Fibroblast of the conjunctiva (primary cell): ENCODE measurements around the gene OPHN1.

ENCODE experiments used
- DNase-seq: peaks from one replicate; pipeline ENCODE4 v3.0.0-alpha.2; 2010; ENCODE audit warnings: low read depth

OPHN1 gene, protein sequence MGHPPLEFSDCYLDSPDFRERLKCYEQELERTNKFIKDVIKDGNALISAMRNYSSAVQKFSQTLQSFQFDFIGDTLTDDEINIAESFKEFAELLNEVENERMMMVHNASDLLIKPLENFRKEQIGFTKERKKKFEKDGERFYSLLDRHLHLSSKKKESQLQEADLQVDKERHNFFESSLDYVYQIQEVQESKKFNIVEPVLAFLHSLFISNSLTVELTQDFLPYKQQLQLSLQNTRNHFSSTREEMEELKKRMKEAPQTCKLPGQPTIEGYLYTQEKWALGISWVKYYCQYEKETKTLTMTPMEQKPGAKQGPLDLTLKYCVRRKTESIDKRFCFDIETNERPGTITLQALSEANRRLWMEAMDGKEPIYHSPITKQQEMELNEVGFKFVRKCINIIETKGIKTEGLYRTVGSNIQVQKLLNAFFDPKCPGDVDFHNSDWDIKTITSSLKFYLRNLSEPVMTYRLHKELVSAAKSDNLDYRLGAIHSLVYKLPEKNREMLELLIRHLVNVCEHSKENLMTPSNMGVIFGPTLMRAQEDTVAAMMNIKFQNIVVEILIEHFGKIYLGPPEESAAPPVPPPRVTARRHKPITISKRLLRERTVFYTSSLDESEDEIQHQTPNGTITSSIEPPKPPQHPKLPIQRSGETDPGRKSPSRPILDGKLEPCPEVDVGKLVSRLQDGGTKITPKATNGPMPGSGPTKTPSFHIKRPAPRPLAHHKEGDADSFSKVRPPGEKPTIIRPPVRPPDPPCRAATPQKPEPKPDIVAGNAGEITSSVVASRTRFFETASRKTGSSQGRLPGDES

DNA sequence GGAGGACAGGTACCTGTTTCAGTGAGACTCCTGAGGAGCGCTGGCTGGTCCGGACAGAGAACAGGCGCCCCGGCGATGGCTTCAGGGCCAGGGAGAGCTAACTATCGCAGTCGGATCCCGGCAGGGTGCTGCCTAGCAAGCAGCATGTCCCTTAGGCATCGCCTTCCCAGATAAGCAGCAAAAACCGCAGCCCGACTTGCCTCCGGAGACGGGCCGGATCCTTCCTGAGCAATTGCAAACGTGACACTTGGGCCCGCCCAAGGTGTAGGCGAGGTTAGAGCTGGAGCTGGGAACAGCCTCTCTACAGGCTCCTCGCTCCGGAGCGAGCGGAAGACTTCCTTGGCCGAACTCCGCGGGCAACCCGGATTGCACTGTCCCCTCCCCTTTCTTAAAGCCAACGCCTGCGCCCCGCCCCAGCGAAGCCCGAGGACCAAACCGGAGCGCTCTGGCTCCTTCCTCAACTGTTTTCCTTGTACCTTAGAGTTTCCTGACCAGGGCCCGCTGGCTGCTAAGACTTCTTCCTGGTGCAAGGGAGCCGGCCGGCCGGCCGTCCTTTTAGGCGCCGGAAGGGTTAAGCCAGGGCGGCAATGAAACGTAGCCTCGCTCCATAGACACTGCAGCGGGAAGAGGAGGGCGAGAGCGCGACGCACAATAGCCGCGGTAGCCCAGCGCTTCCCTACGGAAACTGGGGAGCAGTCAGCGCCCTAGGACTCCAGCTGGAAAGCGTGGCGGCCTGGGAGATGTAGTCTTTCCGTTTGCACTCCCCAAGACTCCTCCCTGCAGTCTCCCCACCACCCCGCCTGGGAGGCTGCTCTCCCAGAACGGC, at the start of gene OPHN1:
TSS of gene OPHN1 (minus strand) at position 341 of the 826 bp plus-strand sequence. CDS start 475 bp downstream, outside the sequence.
- peak; percentile 57 for DNase-seq

DNA sequence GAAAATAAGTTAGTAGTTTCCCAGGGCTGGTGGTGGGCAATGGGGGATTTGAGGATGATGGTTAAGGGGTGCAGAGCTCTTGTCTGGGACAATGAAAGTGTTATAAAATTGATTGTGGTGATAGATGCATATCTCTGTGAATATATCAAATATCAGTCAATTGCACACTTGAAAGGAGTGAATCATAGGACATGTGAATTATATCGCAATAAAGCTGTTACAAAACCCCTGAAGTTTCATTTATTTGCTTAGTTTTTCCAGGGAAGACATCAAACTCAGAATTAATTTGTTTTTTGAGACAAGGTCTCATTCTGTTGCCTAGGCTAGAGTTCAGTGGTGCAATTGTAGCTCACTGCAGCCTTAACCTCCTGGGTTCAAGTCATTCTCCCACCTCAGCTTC, 47.7 kb upstream of the OPHN1 start:
- DNase-seq, result no peak

DNA sequence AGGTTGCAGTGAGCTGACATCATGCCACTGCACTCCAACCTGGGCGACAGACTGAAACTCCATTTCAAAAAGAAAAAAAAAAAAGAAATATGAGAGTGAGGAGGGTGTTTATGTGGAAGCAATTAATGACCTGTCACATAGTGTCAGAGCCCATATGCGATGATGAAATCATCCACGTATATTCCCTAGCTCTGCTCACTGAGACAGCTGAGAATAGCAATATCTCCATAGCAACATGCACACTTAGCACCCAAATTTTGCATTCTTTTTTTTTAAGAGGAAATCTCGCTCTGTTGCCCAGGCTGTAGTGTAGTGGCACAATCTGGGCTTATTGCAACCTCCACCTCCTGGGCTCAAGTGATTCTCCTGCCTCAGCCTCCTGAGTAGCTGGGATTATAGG, 31.5 kb upstream of the OPHN1 start:
- no peak for DNase-seq

DNA sequence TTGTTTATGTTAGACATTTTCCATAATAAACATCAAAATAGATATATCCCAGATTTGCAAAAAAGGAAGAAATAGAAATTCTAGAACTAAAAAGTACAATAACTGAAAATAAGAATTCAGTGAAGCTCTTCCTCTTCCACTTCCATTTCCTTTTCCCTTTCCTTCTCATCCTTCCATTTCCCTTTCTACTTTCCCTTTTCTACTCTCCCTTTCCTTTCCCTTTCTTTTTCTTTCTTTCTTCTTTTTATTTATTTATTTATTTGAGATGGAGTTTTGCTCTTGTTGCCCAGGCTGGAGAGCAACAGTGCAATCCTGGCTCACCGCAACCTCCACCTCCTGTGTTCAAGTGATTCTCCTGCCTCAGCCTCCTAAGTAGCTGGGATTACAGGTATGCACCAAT, 30.6 kb upstream of the OPHN1 start:
- DNase-seq, result no peak

DNA sequence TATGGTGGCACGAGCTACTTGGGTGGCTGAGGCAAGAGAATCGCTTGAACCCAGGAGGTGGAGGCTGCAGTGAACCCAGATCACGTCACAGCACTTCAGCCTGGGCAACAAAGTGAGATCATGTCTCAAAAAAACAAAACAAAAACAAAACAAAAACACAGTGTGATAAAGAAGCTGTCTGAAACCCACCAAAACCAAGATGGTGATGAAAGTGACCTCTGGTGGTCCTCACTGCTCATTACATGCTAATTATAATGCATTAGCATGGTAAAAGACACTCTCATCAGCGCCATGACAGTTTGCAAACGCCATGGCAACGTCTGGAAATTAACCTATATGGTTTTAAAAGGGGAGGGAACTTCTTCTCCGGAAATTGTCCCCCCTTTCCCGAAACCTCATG, 29.4 kb upstream of the OPHN1 start:
- DNase-seq, result peak; percentile 12

DNA sequence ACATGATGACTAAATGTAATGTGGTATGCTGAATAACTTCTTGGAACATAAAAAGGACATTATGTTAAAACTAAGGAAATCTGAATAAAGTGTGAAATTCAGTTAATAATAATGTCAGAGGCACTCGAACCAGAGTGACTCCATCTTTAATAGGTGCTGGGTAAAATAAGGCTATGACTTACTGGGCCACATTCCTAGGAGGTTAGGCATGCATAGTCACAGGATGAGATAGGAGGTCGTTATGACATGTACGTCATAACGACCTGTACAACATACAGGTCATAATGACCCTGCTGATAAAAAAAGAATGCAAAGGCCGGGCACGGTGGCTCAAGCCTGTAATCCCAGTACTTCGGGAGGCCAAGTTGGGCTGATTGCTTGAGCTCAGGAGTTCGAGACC, 28.9 kb upstream of the OPHN1 start:
- no peak for DNase-seq

DNA sequence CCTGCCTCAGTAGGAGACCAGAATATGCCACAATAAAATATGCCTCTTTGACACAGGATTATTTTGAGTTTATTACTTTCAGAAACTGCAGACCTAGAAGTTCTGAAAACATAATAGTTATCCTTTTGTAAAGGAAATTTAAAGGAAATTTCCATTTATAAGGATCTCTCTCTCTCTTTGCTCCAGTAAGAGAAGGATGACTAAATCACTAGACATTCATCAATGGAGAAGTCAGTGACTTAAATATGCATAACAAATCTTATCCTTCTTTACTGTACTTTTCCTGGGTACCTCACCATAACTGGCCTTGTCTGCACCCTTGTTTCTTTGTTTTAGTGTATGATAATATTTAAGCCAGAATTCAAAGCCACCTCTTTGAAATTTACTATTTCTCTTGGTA, 28.3 kb upstream of the OPHN1 start:
- no peak for DNase-seq

DNA sequence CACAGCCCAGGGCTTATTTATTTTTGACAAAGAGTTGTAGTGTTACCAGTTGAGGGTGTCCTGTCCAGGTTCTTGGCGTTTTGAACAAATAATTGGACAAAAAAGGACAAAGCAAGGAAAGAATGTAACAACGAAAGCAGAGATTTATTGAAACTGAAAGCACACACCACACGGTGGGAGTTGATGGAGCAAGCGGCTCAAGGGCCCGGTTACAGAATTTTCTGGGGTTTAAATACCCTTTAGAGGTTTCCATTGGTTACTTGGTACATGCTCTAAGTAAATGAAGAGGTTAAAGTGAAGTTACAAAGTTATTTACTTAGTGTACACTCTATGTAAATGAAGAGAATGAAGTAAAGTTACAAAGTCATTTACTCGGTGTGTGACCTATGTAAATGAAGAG, 27.8 kb upstream of the OPHN1 start:
- DNase-seq, result no peak

DNA sequence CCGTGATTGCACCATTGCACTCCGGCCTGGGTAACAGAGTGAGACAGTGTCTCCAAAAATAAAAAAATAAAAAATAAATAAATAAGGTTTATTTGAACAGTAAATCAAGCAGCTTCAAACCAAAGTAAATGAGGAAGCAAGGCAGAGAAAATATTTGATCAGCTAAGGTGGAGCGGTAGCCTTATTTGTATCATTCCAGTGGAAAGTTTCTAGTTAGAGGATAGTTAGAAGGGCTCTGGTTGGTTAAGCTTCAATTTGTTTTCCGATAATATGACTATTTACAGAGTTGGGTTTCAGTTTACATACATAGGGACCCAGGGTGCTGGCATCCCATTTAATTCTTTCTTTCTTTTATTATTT, 21.8 kb upstream of the OPHN1 start:
- DNase-seq, result no peak

DNA sequence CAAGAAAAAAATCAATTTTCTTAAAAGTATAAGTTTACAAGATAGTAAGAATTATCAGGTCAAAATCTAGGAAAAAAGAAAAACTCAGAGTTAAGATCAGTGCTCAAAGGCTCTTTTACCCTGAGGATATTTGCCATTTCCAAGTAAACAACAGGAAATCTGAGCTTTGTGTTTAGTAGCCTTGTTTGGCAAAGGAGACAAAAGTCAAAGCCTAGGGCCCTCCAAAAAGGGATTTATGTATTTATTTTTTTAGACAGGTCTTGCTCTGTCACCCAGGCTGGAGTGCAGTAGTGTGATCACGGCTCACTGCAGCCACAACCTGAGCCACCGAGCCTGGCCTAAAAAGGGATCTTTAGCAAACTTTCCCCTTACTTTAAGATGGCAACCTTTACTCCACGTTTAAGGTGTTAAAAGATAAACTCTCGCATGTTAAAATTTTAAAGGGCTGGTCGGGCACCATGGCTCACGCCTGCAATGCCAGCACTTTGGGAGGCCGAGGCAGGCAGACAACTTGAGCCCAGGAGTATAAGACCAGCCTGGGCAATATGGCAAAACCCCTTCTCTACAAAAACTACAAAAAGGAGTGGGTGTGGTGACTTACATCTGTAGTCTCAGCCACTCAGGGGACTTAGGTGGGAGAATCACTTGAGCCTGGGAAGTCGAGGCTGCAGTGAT, 21.3 kb upstream of the OPHN1 start:
- no peak for DNase-seq

DNA sequence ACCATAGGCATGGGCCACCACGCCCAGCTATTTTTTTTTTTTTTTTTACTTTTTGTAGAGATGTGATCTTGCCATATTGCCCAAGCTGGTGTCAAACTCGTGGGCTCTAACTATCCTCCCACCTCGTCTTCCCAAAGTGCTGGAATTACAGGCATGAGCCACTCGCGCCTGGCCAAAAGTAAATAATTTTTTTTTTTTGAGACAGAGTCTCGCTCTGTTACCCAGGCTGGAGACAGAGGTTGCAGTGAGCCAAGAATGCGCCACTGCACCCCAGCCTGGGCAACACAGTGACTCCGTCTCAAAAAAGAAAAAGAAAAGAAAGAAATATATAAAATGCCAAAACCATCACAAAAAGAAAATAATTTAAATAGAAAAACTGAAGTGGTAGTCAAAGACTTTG, 18.4 kb upstream of the OPHN1 start:
- DNase-seq, result no peak

DNA sequence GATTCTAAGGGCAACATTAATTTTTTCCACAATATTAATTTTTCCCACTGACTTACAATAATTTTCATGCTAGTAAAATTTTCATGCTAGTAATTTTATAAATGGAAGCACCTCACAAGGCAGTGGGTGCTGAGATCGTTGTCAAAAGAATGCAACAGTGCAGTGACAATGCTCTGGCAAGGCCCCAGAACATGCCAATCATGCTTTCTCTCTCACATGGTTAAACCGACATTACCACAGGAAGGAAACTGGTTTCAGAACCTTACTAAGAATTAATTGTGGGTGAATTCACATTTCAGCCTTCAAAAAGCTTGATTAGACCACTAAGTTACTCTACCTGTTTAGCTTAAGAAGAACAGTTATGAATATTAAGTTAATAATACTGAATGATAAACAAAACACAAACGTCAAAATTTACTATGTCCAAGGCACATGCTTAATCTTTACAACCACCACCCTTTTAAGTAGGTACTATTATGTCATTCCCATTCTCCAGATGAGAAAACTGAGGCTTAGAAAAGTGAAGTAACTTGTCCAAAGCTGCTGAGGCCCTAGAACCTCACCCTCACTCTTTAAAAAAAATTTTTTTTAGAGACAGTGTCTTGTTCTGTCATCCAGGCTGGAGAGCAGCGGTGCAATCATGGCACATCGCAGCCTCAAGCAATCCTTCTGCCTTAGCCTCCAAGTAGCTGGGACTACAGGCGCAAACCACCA, 10.0 kb upstream of the OPHN1 start:
- DNase-seq, result no peak

DNA sequence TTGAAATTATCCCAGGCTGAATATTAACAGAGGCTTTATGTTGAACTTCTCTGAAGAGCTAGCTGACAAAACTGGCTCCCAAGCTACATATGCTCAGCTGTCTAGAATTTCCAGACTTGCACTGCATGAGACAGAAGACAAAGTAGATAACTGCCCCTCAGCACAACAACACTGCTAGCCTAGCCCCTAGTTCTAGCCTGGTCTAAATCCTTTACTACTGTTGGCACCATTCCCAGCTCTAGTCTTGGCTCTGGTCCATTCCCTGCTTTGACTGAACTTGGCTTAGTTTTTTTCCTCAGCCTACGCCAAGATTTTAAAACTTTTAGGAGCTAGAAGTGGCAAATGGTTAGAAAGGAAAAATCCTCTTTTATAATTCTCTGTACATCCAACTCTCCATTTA, 7.6 kb upstream of the OPHN1 start:
- peak; percentile 40 for DNase-seq

DNA sequence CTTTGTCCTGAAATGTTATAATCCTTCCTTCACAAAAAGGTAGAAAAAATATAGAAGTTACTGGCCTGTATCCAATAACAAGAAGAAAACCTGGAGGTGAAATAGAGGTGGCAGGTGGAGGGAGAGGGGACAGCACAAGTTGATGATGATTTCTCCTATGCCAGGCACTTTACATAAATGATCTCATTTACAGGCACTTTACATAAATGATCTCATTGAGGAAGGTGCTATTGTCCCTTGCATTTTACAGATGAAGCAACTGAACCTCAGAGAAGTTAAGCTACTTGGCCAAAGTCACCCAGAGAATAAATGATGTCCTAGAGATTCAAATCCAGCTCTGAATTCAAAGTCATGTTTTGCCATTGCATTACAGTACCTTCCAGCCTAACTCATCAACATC, 7.1 kb upstream of the OPHN1 start:
- DNase-seq, result no peak

DNA sequence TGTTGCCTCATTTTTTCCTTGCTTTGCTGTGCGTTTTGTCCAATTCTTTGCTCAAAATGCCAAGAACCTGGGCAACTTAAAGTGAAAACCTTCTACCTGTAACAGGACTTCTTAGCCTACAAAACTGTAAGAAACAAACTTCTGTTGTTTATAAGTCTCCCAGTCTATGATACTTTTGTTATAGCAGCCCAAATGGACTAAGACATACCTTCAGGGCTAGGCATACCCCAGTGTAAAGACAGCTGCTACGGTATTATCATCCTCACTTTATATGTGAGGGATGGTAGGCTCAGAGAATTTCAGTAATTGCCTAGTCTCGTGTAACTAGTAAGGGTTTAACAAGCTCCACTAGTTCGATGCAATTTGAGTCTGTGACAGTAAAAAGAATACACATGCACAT, 6.0 kb upstream of the OPHN1 start:
- DNase-seq, result no peak

DNA sequence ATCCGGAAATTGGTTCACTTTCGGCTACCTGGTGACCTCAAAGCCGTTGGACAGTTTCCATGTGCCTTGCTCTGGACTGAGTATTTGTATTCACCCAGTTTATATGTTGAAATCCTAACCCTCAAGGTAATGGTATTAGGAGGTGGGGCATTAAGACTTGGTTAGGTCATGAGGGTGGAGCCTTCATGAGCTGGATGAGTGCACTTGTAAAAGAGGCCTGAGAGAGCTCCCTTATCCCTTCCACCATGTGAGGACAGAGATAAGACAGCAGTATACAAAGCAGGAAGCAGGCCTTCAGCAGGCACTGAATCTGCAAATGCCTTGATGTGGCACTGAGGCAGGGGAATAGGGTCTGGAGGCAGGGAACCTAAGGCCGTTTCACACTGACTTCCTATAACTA, 5.3 kb upstream of the OPHN1 start:
- no peak for DNase-seq

DNA sequence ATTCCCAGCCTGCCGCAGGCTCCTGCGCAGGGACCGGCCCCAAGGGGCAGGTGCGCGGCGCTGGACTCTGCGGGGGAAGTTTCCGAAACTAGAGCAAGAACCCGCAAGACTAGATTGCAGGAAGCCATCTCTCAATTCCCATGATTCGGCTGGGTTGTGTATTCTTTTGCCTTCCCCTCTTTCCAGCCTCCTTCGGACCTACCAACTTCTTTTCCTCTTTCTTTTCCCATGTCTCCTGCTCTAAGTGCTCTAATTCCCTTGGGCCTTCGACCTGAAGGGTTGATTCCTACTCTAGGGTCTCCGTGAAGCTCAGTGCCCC, 645 bp upstream of the OPHN1 start:
- DNase-seq, result no peak

DNA sequence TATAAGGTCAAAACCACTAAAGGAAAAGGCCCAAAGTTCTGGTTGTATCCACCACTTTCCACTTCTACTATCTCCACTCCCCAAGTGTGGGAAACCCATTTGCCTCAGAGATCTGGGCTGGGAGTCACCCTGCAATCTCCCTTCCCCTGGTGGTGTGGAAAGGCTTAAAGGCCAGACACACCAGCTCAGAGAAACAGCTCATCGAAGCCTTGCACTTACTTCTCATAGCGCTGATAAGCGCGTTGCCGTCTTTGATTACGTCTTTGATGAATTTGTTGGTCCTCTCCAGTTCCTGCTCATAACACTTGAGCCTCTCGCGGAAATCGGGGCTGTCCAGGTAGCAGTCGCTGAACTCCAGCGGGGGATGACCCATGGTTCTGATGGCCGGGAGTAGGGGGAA, 647 bp downstream of the OPHN1 start:
- DNase-seq, result no peak

DNA sequence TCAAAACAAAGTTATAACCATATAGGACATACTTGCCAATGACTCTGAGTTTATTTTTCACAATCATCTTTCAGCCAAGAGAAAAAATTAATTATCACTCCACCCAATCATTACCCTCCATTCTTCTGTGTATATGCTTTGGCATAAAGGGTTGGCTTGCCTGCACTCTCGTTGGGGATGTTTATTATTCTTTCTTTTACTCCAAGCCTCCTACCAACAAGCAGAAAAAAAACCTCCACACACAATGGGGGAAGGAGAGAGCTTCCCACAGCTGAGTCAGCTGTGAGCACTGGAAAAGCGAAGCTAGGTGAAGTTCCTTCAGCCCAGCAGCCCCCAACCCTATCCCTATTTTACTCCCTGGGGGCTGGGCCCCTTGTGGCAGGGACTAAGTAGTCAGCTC, 1.5 kb downstream of the OPHN1 start:
- no peak for DNase-seq

DNA sequence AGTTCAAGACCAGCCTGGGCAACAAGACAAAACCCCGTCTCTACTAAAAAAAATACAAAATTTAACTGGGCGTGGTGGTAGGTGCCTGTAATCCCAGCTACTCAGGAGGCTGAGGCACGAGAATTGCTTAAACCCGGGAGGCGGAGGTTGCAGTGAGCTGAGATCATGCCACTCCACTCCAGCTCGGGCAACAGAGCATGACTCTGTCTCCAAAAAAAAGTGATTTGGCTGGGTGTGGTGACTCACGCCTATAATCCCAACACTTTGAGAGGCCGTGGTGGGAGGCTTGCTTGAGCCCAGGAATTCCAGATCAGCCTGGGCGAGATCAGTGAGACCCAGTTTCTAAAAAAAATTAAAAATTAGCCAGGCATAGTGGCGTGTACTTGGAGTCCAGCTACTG, 4.1 kb downstream of the OPHN1 start:
- no peak for DNase-seq

DNA sequence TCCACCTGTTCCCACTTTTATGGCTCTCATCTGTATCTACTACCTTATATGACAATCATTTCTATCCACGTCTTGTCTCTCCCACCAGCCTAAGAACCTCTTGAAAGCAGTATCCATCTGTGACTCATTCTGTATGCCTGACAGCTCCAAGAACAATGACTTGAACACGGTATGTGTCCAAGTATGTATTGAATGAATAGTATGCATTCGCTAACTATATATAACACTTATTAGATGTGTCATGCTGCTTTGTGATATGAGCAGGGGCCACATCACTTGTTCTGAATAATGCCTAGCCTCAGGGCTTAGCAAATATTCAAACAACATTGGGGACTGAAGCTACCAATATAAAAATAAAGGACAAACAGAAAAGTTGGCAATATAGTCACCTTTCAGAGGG, 4.9 kb downstream of the OPHN1 start:
- DNase-seq, result no peak

DNA sequence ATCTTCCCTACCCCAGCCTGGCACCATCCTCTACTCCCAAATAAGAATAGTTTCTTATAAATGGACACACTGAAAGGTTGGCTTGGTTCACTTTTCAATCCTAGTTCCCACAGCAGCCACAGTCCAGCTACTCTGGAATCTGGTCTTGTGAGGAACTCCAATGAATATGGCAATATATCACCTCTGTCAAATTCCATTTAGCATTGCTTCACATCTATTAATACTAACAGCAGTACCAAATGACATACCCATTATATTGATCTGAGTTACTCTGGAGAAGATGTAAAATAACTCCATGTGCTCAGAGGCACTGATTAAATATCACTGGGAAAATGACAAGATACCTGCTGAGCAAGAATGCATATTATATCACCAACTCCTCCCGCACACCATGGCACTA, 8.6 kb downstream of the OPHN1 start:
- no peak for DNase-seq
